Left lung (tissue), 10 donors: ENCODE data around the gene MEI4. TPM values are rescaled to one million over a fixed set of nuclear protein-coding genes. Genes with fewer than 3 reads are reported as not detected.

Experiments
- ATAC-seq: fragments of 200-7000 bp; cut with Tn5 transposase; one replicate; pipeline ENCODE4 v1.9.1; 2020; ENCODE audit warnings: moderate library complexity
- DNase-seq, 4 donors: peaks; one replicate each; pipeline ENCODE4 v3.0.0-alpha.2; 2013 to 2020
- H3K27ac ChIP-seq, 2 donors: fragments of 200-600 bp; sonication (generic) in 1 of 2; one replicate each; pipeline versions ENCODE4 v1.5.0 to v1.8.0; 2020 to 2021
- H3K27me3 ChIP-seq, 2 donors: fragments of 200-600 bp; sonication (generic) in 1 of 2; one replicate each; pipeline versions ENCODE4 v1.5.0 to v1.8.0; 2020 to 2021
- H3K36me3 ChIP-seq, 2 donors: fragments of 200-600 bp; sonication (generic) in 1 of 2; one replicate each; pipeline versions ENCODE4 v1.5.0 to v1.8.0; 2020 to 2021
- H3K4me1 ChIP-seq, 2 donors: fragments of 200-600 bp; one replicate each; pipeline ENCODE4 v1.8.0; 2021
- H3K4me3 ChIP-seq, 2 donors: fragments of 200-600 bp; sonication (generic) in 1 of 2; one replicate each; pipeline versions ENCODE4 v1.5.0 to v1.8.0; 2020 to 2021; ENCODE audit warnings: mild to moderate bottlenecking in 1 of 2
- H3K9me3 ChIP-seq, 2 donors: fragments of 200-600 bp; sonication (generic) in 1 of 2; one replicate each; pipeline versions ENCODE4 v1.5.0 to v1.8.0; 2020 to 2021
- CTCF ChIP-seq, 2 donors: fragments of 200-600 bp; sonication (generic) in 1 of 2; IDR thresholded peaks; one replicate each; pipeline versions ENCODE4 v1.5.0 to v1.8.0; 2021; ENCODE audit warnings: antibody characterized with exemption in 2 of 2
- intact Hi-C, 2 donors: fragments of 100-400 bp; cut with DNase I; formaldehyde crosslinking; loops; one replicate each; pipeline versions ENCODE4 v1.11.2 to v1.14.2; 2022
- polyA plus RNA-seq, 6 donors: library from polyadenylated mRNA; unstranded; fragments of 120-200 nt; gene quantifications; one replicate each; pipeline ENCODE4 v1.2.1, GENCODE V29; 2013; ENCODE audit not compliant: insufficient read length in 6 of 6
- total RNA-seq, 2 donors: library from RNA; stranded (reverse); fragmentation: NEBNext Ultra II Directional; extraction: Animal tissue kit (Norgen Biotek cat#: 25700); gene quantifications; one replicate each; pipeline ENCODE4 v1.2.1, GENCODE V29; 2021
- donor health status: DM: no; HTN: yes; CAD: no.
- donor health status: DM: no; HTN: no; CAD: no.

The MEI4 gene
- total and polyA plus RNA-seq, 8 donors = 0.05 to 0.24 (median 0.10) TPM; not detected in 2

- intact Hi-C loops = no loop called here
- Histone ChIP-seq H3K9me3 (peaks cover 0 to 9% of the 10 kb centered on the region in 2 donors), H3K36me3 (no peaks in the 10 kb centered on the region), H3K4me1 (no peaks in the 10 kb centered on the region), H3K27ac (no peak overlapping the region), H3K4me3 (no peak overlapping the region), H3K27me3 (no peaks in the 10 kb centered on the region)
- TF ChIP-seq CTCF (IDR thresholded peaks at IDR 0.05) = no peak
- DNase-seq = no peak
- ATAC-seq = no peak
Observed at GRCh38 chr6:77762386-77762785, 109.5 kb downstream of the MEI4 start.

GRCh38 chr6:77763124-77763523 is 110.3 kb downstream of the MEI4 start:
- no peak for ATAC-seq
- Histone ChIP-seq H3K9me3 (peaks cover 0 to 9% of the 10 kb centered on the region in 2 donors), H3K27me3 (no peaks in the 10 kb centered on the region), H3K4me3 (no peak overlapping the region), H3K27ac (no peak overlapping the region), H3K4me1 (no peaks in the 10 kb centered on the region), H3K36me3 (no peaks in the 10 kb centered on the region)
- no peak for TF ChIP-seq CTCF (IDR thresholded peaks at IDR 0.05)
- intact Hi-C loops = no loop called here
- DNase-seq = no peak

GRCh38 chr6:77764364-77764763 is 111.5 kb downstream of the MEI4 start:
- no peaks in the 10 kb centered on the region for H3K27me3 ChIP-seq
- ATAC-seq = no peak
- intact Hi-C loops = no loop called here
- TF ChIP-seq CTCF (IDR thresholded peaks at IDR 0.05) = no peak
- H3K27ac ChIP-seq = no peak overlapping the region
- H3K36me3 ChIP-seq = no peaks in the 10 kb centered on the region
- peaks cover 0 to 13% of the 10 kb centered on the region in 2 donors for H3K9me3 ChIP-seq
- no peak overlapping the region for H3K4me3 ChIP-seq
- no peaks in the 10 kb centered on the region for H3K4me1 ChIP-seq
- DNase-seq = no peak

GRCh38 chr6:77773157-77773822 is 120.5 kb downstream of the MEI4 start:
- intact Hi-C loops = no loop called here
- ATAC-seq (no peak), DNase-seq (no peak)
- H3K9me3 ChIP-seq = peaks cover 0 to 14% of the 10 kb centered on the region in 2 donors
- H3K4me3 ChIP-seq = no peak overlapping the region
- H3K27ac ChIP-seq = no peak overlapping the region
- H3K36me3 ChIP-seq = no peaks in the 10 kb centered on the region
- no peak for TF ChIP-seq CTCF (IDR thresholded peaks at IDR 0.05)
- H3K4me1 ChIP-seq = no peaks in the 10 kb centered on the region
- no peaks in the 10 kb centered on the region for H3K27me3 ChIP-seq

- H3K4me3 ChIP-seq = no peak overlapping the region
- H3K27ac ChIP-seq = no peak overlapping the region
- intact Hi-C loops = no loop called here
- H3K27me3 ChIP-seq = no peaks in the 10 kb centered on the region
- peaks cover 0 to 10% of the 10 kb centered on the region in 2 donors for H3K9me3 ChIP-seq
- DNase-seq = no peak
- ATAC-seq = no peak
- no peak for TF ChIP-seq CTCF (IDR thresholded peaks at IDR 0.05)
- no peaks in the 10 kb centered on the region for H3K36me3 ChIP-seq
- H3K4me1 ChIP-seq = no peaks in the 10 kb centered on the region
Observed at GRCh38 chr6:77774457-77774856, 121.6 kb downstream of the MEI4 start.
